HG02571 (cell line): ENCODE measurements around the gene PILRB.
A peak's percentile ranks its signal among the peaks of the same experiment; 100 is the strongest.
"Not testable (repeated sequence)": the region's sequence is repeated elsewhere in the genome, so short reads cannot be mapped to it uniquely, and the experiment has no call there.

ENCODE experiments used
- ATAC-seq: cut with Tn5 transposase; IDR thresholded peaks from one replicate; pipeline ENCODE4 v1.9.1; 2021; ENCODE audit warnings: mild to moderate bottlenecking, moderate library complexity; ENCODE audit not compliant: unreplicated experiment

Gene PILRB

DNA sequence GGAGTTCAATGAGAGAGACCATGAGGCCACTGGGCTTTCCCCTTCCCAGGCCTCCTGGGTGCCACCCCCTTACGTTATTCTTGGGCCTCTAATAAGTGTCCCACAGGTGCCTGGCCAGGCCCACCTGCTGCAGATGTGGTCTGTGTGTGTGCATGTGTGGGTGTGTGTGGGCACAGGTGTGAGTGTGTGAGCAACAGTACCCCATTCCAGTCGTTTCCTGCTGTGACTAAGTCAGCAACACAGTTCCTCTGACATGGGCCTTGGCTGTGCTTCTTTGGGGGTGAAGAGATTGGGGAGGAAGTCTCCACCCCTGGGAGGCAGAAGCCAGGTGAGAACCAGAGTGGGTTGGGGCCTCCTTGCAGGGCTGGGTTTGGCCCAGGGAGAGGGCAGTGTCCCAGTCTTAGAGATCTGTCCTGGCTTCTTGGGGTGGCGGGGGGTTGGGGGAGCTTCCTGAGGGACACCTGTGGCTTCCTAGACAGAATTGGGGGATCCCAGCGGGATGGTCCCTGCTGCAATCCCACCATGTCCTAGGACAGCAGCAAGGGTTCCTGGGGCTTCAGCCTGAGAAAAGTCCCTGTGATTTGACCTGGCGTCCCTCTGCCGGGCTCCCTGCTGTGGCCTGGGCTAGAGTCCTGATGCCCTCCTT lies 4.1 kb upstream of the PILRB start:
- no peak for ATAC-seq

DNA sequence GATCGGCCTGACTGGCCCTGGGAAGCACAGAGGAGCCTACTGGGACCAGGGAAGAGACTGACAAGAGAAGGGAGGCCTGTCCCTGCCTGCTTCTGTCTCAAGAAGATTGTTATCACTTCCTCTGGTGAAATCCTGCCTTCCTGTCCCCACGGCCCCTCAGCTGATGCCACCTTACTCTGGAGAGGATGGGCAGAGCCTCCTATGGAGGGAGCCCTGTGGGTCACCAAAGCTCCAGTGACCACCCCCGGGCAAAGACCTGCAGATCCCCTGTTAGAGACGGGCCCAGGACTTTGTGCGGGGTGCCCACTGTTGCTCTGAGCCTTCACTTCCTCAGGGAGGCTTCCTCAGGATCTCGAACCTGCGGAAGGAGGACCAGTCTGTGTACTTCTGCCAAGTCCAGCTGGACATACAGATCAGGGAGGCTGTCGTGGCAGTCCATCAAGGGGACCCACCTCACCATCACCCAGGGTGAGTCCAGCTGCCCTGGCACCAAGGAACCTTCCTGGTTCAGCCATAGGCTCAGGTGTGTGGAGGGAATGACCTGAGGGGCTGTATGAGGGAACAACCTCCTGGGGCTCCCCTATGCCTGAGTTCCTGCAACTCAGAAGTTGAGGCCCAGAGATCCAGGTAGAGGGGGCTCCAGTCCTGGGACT lies 1.4 kb upstream of the PILRB start:
- no peak for ATAC-seq

DNA sequence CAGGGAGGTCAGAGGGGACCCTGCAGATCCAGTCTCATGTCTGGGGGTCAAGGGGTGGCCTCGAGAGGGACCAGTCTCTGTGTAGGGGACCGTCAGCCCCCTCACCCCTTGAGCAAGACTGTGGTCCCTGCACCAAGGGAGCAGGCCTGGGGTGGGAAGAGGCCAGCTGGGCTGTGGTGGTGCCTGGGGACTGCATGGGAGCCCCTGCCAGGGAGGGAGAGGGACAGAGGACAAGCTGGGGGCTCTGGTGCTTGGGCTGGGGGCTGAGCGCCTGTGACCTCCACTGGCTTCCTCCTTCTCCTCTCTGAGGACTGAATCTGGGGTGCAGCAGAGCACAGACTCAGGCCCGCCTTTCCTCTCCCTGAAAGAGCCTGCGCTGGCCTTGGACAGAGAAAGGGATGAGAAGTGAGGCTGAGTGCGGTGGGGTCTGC lies 771 bp upstream of the PILRB start:
- ATAC-seq: no peak

DNA sequence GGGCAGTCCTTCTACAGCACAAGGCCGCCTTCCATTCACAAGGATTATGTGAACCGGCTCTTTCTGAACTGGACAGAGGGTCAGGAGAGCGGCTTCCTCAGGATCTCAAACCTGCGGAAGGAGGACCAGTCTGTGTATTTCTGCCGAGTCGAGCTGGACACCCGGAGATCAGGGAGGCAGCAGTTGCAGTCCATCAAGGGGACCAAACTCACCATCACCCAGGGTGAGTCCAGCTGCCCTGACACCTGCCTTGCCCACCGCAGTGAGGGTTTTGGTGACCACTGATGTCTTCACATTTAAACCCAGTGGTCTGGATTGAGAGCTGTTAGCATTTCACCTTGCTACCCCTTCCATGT lies 918 bp downstream of the PILRB start:
- no peak for ATAC-seq

DNA sequence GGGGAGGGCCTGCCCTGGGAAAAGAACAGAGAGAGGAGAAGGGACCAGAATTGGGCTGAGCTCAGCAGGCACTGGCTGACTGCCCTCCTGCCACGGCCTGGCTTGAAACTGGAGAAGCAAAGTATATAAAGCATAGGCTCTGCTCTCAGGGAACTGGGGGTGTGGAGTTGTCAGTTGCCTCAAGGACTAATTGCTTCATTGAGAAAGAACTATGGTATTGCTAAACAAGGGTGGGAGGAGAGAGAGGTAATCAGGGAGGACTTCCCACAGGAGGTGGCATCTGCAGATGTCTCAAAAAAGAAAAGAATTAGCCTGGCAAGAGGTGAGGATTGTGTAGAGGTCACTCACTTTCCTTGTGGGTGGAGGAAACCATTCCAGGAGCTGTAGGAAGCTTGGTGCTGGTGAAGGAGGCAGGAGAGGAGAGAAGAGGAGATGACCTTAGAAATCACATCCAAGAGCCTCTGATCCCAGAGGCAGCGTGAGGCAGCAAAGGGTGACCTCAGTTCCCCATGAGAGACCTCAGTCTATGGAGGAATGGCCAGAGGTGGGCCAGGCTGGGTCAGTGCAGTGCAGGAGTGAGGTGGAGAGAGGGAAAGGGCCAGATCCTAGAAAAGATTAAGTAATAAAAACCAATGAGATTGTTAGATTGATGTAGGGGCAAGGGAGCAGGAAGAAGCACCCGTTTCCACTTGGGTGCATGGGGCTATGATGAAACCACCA lies 2.4 kb downstream of the PILRB start:
- ATAC-seq: no peak

DNA sequence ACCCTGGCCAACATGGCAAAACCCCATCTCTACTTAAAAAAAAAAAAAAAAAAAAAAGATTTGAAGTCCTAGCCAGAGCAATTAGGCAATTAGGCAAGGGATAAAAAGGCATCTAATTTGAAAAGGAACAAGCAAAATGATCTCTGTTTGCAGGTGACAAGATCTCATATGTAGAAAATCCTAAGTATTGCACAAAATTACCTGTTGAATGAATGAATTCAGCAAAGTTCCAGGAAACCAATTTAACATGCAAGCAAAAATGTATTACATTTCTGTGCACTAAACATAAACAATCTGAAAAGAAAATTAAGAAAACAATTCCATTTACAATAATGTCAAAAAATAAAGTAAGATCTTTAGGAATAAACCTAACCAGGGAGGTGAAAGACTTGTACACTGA lies 5.2 kb downstream of the PILRB start:
- ATAC-seq: no peak

DNA sequence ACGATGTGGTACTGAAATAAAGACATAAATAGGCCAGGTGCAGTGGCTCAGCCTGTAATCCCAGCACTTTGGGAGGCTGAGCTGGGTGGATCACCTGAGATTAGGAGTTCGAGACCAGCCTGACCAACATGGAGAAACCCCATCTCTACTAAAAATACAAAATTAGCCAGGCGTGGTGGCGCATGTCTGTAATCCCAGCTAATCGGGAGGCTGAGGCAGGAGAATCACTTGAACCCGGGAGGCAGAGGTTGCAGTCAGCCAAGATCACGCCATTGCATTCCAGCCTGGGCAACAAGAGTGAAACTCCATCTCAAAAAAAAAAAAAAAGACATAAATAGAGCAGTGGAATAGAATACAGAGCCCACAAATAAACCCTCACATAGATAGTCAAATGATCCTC lies 5.9 kb downstream of the PILRB start:
- not testable (repeated sequence) for ATAC-seq

DNA sequence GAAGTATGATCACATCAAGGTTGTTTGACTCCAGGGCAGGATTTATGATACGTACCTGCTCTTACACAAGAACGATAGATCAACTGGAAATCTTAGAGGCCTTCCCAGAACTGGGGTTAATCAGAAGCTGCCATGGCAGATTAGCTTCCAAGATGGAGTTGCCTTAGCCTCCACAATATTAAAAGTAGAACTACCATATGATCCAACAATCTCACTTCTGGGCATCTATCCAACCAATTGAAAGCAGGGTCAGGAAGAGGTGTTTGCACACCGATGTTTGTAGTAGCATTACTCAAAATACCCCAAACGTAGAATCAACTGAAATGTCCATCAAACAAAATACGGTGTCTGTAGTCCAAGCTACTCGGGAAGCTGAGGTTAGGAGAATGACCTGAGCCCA lies 6.6 kb downstream of the PILRB start:
- ATAC-seq: no peak

DNA sequence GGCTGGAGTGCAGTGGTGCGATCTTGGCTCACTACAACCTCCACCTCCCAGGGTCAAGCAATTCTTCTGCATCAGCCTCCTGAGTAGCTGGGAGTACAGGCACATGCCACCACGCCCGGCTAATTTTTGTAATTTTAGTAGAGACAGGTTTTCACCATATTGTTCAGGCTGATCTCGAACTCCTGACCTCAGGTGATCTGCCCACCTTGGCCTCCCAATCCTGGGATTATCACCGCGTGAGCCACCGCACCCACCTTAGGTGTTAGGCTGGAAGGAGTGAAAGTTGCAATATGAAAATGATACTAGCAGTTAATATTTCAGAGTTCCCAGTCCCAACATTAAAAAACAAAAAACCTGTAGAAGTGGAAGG lies 8.1 kb downstream of the PILRB start:
- not testable (repeated sequence) for ATAC-seq

DNA sequence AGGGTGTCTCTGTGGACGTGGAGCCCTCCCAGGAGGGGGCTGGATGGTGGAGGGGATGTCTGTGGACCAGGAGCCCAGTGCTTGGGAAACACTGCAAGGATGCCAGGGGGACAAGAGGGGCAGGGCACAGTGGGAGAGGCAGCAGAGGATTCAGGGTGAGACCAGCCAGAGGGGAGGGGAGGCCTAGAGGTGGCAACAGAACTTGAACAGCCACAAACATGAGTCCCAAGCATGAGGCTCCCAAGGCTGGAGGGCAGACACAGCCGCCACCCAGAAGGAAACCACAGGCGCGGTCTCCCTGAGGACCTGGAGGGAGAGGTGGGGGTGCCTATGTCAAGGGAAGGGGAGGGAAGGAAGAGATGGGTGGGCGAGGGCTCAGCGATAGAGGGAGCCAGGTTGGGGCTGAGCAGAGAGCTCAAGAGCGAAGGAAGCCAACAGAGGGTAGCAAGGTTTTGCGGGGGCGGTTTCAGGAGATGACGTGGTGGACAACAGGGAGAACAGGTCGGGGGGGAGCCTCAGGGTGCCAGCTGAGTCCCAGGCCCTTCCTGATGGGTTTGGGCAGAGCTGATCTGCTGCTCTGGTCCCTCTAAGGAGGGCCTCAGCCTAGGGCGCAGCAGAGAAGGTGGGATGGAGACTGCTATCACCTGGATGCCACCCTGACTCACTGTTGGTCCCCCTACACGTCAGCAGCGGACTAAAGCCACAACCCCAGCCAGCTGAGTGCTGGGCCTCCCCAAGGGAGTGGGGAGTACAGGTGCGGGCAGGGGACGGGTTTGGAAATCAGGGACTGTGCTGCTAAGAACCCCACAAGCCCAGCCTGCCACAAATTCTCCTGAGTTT lies 8.7 kb downstream of the PILRB start:
- ATAC-seq: no peak

DNA sequence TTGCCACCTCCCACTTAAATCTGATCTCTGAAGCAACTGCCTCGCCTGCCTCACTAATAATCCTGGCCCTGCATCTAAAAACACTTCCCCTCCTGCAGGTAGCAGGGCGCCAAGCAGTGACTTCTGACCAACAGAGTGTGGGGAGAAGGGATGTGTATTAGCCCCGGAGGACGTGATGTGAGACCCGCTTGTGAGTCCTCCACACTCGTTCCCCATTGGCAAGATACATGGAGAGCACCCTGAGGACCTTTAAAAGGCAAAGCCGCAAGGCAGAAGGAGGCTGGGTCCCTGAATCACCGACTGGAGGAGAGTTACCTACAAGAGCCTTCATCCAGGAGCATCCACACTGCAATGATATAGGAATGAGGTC lies 9.3 kb downstream of the PILRB start:
- no peak for ATAC-seq

DNA sequence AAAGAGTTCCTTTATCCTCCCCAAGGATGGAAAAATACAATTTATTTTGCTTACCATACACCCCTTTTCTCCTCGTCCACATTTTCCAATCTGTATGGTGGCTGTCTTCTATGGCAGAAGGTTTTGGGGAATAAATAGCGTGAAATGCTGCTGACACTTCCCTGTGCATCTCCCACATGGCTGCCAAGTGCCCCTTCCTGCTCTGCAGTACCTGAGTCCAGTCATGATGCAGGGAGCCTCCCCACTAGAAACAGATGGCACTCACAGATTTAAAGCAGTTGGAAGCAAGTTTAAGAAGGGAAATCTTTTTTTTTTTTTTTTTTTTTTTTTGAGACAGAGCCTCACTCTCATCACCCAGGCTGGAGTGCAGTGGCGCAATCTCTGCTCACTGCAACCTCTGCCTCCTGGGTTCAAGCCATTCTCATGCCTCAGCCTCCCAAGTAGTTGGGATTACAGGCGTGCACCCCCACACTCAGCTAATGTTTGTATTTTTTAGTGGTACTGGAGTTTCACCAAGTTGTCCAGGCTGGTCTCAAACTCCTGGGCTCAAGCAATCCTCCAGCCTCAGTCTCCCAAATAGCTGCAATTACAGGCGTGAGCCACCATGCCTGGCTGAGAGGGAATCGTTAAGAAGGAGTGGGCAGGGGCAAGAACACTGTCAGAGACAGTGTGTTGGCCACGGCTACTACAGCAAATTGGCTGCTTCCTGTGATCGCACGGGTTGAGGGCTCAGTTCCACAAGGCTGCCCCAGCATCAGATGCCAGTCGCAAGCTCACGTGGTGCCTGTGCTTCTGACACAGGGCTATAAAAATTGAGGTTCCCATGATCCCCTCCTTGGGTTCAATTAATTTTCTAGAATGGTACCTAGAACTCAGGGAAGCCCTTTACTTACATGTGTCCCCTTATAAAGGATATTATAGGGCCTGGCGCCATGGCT lies 10.0 kb downstream of the PILRB start:
- no peak for ATAC-seq

DNA sequence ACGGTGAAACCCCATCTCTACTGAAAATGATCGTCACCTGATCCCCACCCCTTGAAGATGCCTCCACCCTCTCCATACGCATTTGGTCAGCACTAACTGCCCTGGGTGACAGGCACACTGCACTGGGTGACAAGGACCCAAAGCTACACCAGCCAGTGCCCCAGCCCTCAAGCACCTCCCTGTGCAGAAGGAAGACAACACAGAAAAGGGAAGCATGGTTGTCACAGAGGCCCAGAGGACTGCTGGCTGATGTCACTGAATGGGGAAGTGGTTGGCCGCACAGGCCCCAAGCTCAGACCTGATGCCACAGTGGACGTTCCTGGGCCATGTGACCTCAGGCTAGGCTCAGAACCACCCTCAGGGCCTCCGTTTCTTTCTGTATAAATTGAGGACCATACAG lies 11.2 kb downstream of the PILRB start:
- peak; percentile 52 for ATAC-seq

DNA sequence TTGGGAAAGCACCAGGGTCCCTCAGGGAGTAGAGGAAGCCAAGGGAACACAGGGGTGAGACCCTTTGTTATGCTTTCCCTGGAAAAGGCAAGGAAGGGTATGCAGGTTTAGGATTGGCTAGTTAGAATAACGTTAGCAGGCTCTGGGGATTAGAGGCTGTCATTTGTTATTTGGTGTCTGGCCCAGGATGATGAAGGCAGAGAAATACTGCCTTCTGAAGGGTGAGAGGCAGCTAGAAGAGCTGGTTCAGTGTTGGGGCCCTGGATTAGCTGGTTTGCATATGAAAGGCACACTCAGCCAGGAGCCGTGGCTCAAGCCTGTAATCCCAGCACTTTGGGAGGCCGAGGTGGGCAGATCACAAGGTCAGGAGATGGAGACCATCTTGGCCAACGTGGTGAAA lies 12.4 kb downstream of the PILRB start:
- no peak for ATAC-seq

DNA sequence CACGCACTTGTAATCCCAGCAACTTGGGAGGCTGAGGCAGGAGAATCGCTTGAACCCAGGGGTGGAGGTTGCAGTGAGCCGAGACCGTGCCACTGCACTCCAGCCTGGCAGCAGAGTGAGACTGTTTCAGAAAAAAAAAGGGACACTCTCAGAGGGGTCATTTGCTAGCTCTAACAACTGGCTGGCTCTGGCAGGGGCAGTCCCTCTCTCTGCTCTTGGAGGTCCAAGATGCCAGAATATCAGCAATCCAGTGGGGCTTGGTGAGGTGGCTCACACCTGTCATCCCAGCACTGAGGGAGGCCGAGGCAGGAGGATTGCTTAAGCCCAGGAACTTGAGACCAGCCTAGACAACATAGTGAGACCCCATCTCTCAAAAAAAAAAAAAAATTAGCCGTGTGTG lies 12.8 kb downstream of the PILRB start:
- ATAC-seq: no peak

DNA sequence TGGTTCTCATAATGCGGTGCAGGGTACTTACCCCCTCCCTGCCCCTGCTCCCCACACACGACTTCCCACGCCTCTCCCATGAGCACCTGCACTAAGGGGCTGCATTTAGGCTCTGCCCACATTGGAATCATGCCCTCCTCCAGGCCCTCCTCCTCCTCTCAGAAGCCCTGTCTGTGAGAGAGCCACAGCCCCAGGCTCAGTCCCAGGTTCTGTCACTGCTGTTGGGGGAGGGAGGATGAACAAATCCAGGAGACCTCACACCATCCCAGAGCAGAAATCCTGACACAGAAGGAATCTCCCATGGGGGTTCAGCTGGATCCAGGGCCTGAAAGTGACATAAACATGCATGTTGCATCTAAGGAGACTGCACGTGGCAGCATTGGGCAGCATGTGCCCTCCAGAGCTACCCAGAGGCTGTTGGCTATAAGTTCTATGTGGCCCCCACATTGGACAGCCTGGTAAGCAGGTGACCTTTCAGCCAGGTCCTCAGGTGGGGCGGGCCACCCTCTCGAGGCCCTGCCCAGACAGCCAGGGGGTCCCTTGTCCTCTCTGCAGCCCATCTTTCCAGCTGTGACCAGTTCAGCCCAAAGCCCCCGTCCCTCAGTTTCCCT lies 13.7 kb downstream of the PILRB start:
- ATAC-seq: no peak

DNA sequence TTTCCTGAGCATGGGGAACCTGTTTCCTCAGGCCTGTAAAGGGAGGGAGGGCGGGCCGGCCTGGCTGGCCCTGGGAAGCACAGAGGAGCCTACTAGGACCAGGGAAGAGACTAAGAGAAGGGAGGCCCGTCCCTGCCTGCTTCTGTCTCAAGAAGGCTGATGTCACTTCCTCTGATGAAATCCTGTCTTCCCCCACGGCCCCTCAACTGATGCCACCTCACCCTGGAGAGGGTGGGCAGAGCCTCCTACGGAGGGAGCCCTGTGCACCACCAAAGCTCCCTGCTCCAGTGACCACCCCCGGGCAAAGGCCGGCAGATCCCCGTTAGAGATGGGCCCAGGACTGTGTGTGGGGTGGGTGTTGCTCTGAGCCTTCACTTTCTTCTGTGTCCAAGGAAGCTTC lies 14.3 kb downstream of the PILRB start:
- ATAC-seq: no peak

DNA sequence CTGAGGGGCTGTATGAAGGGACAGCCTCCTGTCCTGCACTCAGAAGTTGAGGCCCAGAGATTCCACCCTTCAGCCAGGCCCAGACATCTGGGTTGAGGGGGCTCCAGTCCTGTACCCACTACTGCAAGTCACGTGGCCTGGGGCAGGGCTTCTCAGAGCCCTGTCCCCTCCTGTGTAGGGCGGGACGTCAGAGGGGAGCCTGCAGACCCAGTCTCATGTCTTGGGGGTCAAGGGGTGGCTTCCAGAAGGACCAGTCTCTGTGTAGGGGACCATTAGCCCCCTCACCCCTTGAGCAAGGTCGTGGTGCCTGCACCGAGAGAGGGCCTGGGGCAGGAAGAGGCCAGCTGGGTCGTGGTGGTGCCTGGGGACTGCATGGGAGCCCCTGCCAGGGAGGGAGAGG lies 14.8 kb downstream of the PILRB start:
- ATAC-seq: no peak

DNA sequence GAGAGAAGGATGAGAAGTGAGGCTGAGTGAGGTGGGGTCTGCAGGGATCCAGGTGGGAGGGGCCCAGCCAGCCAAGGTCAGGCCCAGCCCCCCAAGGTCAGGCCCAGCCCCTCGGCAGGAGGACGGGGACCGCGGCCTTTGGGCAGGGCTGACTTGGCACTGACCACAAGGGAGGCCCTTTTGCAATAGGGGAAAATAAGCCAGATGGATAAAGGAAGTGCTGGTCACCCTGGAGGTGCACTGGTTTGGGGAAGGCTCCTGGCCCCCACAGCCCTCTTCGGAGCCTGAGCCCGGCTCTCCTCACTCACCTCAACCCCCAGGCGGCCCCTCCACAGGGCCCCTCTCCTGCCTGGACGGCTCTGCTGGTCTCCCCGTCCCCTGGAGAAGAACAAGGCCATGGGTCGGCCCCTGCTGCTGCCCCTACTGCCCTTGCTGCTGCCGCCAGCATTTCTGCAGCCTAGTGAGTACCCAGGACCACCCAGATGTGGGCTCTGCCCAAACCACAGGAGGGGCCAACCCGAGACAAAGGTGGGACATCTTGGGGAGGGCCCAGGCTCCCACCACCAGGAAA lies 15.4 kb downstream of the PILRB start, which contains the start of gene PILRA:
Gene PILRA, plus strand, starts transcription at position 227 of the 571 bp plus-strand sequence. Its CDS starts 170 bp downstream, at position 397.
- no peak for ATAC-seq
